ENCODE measurements around the gene RAB10.

Gene RAB10

GRCh38 chr2:26185954-26186770 is 152.3 kb downstream of the RAB10 start:
- H3K4me3 ChIP-seq (replicated peaks; ENCODE audit: low read depth, low read length): no peak overlapping the region
- DNase-seq (ENCODE audit: low read depth): no peak
- TF ChIP-seq CTCF (IDR thresholded peaks at IDR 0.05; ENCODE audit: low read length, missing control alignments): no peak

Data from fibroblast of pulmonary artery (primary cell).